GM19438 (cell line): Measurements from ENCODE around the gene CDH13.

Source experiments
- ATAC-seq: cut with Tn5 transposase; IDR thresholded peaks from one replicate; pipeline ENCODE4 v1.9.1; 2021; ENCODE audit warnings: low read depth; ENCODE audit not compliant: unreplicated experiment

The CDH13 gene

DNA sequence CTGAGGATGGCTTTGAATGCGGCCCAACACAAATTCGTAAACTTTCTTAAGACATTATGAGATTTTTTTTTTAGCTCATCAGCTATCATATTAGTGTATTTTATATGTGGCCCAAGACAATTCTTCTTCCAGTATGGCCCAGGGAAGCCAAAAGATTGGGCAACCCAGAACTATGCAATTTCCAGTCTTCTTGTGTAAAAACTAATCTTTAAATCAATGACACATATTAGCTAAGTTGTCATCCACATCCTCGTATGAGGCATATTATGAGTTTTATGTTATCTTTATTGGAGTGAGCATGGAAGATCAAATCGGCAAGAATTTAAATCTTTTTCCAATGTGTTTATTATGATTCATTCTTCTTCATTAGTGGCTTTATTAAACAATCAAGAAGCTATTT is 982.4 kb downstream of the CDH13 start:
- ATAC-seq = no peak

DNA sequence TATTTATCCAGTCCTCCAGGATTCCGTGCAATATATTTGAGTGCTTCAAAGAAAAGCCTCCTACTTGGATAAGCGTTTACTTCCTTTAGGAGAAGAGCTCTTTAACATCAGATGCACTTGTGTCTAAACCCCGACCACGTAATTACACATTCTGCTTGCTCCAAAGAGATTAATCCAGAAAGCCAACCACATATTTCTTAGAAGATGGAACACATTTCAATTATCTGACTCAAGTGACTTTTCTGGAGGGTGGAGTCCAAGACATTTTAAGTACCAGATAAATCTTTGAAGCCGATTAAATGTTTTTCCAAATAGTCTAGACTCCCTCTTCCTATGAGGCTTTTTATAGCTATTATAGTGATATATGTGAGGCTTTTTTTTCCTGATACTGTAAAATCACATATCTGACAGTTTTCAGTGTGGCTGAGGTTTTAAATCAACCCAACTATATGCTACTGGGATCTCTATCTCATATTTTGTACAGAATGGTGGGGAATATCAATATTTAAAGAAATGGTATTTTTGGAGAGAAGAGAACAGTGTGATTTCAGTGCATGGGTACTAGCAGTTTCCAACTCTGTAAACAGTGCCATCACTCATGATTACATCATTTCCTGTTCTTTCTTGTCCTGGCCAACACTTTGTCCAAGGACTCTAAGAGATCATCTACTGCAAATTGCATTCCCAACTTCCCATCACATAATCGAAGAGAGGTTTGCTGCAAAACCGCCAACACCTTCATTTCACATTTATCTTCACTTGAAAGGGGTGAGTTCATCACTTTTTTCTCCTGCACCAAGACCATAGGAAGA is 988.6 kb downstream of the CDH13 start:
- ATAC-seq = no peak

DNA sequence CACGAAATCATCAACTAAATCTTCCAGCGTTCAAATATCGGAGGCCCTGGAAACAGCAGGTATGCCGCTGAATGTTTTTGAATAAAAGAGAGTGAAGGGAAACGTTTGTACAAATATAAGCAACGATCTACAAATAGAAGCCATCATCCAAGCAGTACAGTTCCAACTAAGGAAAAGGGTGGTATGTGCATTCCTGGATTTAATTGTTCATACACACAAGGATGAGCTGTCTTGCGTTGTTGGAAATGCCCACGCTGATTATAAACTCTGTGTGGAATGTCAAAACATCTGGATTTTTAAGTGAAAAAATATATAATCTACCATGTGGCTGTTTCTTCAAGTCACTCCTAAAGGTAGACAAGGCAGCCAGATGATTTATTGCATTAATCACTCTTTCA is 989.2 kb downstream of the CDH13 start:
- ATAC-seq = no peak

DNA sequence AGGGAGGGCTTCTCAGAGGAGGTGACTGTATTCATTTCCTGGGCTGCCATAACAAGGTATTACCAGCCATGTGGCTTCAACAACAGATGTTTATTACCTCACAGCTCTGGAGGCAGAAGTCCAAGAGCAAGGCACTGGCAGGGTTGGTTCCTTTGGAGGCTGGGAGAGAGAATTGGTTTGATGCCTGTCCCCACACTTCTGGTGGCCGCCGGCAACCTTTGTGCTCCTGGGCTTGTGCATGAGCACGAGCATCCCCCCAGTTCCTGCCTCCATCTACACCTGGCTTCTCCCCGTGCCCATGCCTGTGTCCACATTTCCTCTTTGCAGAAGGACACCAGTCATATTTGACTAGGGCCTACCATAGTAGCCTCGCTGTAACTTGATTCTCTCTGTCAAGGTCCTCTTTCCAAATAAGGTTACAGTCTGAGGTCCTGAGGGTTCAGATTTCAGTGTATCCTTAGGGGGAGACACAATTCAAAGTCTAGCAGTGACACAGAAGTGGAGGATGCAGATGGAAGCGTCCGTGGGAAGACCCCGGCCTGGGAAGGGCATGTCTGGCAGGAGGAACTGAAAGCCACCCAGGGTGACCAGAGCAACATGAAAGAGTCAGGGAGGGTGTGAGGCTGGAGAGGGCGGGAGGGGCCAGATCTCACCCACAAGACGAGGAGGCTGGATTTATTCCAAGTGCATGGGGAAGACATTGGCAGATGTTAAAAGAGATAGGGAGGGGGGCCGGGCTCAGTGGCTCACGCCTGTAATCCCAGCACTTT is 992.8 kb downstream of the CDH13 start:
- no peak for ATAC-seq

DNA sequence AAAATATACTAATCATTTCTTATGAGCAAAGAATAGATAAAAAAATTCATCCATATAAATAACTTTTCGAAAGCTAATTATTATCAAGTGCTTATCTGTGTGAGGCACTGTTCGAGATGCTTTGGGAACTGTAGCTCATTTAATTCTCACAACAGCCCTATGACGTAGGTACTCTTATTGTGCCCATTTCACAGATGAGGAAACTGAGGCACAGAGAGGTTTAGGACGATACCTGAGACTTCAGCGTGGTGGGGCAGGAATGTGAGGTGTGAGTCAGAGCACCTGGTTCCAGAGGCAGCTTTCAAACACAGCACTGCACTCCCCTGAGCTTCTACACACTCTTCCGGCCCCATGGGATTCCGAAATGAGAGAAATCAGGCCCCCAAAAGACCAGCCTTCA is 995.2 kb downstream of the CDH13 start:
- no peak for ATAC-seq

DNA sequence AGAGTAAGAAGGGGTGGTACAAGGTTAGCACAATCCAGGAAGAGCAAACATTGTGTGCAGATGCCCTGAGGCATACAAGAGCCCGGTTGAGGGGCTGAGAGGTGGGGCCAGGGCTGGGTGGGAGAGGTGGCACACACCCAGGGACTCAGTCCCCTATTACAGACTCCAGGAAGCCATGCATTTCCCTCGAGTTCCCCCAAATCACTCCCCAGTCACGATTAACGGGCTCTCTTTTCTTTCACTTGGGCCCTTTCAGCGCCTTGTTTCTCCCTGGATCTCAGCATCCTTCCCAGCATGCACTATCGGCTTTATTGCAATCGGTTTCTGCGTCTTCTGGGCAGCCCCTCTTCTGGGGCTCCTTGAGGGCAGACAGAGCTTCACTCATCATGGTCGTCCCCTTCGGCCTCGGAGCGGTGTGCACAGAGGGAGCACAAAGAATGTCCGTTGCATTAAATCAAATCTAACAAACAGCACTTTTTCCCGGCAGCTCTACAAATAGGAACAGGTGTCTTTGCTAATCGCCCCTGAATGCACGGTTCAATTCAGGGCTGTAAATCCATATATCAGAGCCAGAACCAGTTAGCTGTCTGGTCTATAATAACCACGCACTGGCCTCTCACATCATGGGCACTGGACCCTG is 996.4 kb downstream of the CDH13 start:
- ATAC-seq = no peak

DNA sequence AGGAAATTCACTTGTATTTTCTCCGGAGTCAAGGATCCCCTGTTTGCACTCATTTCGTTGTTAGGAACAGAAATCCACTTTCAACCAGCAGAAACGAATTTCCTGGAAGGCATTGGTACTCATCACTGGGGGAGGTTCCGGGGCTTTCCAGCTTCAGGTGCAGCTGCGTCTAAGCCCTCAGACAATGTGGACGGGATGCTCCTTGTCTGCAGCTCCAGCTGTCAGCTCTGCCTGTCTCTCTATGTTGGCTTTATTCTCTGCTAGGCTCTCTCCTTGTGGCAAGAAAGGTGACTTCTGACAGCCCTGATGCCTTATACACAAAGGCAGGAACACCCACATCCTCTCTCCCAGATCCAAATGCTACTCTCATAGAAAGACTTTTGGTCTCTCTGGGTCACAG is 997.1 kb downstream of the CDH13 start:
- no peak for ATAC-seq

DNA sequence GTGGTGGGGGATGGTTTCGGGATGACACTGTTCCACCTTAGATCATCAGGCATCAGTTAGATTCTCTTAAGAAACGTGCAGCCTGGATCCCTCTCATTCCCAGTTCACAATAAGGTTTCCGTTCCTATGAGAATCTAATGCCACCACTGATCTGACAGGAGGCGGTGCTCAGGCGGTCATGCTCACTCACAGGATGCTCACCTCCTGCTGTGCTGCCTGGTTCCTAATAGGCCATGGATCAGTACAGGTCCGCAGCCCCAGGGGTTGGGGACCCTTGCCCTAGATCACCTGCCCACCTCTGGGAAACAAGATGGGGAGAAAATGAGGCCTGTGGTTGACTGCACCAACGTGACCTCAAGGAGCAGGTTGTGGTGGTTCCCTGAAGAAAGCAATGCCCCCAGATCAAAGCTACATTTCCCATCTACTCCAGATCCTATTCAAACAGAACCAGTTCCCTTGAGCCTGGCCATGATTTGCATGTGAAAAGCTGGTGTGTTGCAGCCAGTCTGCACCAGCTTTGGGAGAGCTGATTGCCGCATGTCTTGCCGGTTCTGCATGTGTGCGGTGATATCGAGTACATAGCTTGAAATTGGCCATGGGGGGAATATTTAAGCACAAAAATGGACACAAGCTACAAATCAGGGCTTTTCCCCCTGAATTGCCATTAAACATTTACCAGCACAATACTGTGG is 997.8 kb downstream of the CDH13 start:
- no peak for ATAC-seq

DNA sequence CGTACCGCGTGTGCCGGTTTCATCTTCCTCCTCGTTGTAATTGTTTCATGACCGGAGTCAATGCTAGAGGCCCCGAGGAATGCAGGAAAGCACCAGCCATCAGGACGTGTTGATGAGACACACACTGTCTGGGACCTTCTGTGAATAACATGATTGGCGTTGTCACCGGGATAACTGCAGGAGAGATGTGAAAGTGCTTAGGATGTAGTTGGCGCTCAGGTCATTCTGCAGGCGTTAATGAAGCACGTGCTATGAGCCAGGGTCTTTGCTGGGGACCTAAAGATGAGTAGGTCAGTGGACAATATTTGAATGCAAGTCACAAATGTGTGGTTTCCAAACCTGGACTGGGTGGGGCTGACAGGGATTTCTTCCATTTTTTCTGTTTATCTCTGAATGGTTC is 999.4 kb downstream of the CDH13 start:
- ATAC-seq = no peak

DNA sequence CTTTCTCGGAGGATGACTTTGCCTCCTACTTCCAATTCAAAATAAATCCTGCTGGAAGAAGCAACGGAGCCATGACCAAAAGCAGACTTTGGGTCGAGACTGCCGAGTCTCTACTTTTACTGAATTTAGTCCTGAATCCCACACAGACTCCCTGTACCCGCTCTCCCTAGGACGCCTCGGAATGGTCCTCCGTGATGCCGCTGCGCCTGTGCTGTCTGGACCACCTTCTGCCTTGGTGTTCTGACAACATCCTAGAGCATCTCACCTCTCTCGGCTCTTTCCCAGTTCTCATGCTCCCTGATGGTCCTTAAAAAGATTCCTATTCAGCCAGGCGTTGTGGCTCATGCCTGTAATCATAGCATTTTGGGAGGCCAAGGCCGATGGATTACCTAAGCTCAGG is 999.9 kb downstream of the CDH13 start:
- ATAC-seq = no peak

DNA sequence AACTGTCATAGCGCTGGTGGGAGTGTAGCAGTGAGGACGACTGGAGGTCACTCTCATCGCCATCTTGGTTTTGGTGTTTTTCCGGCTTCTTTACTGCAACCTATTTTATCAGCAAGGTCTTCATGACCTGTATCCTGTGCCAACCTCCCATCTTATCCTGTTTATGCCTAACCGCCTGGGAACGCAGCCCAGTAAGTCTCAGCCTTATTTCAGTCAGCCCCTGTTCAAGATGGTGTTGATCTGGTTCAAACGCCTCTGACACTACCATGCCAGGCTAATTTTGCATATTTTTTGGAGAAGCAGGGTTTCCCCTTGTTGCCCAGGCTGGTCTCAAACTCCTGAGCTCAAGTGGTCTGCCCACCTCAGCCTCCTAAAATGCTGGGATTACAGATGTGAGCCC is 1001.2 kb downstream of the CDH13 start:
- ATAC-seq = no peak

DNA sequence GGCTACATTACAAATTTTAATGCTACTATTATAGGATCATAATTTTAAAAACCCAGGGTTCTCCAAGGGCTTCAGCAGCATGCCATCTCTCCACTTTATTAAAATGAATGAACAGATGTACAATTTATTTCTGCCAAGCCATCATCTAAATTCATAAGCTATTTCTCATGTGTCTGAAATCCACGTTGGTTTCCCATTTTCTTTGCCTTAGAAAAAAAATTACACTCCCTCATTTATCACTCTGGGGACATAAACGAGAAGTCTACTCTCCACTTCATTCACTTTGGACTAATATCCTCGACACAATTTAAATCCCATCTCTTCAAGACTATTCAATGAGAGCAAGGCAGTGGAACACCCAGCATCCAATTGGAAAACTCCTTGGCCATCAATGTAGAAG is 1002.7 kb downstream of the CDH13 start:
- no peak for ATAC-seq

DNA sequence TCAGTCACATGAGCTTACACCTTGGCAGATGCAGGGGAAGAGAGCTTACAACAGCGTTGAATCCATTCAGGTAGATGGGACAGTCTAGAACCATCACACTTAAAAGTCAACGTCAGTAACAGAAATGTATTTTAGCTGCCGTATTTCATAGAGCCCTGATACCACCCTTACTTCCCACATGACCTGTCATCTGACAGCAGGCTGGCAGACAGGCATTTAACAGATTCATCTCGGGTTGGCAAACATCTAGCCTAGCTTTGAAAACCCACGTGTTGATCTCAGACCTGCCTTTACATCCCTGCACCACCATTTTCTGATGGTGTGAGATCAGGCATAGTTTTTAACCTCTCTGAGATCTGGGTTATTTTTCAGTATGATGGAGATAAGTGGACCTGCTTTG is 1003.1 kb downstream of the CDH13 start:
- no peak for ATAC-seq

DNA sequence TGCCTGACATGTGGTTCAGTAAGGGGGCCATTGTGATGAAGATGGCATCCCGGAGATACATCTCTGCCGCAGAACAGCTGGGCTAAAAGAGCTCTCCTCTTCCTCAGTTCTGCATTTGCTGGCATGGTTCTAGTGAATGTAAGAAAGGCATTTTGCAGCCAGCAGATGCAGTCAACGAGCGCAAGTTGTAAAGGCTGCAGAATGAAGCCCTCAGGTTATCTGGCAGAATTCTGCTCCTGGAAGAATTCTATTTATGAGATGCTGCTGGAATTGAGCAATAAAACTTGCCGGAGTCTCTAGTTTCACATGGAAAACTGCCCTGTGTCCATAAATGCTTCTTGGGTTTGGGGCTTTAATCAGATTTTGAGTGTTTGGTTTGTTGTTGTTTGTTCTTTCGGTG is 1004.2 kb downstream of the CDH13 start:
- no peak for ATAC-seq

DNA sequence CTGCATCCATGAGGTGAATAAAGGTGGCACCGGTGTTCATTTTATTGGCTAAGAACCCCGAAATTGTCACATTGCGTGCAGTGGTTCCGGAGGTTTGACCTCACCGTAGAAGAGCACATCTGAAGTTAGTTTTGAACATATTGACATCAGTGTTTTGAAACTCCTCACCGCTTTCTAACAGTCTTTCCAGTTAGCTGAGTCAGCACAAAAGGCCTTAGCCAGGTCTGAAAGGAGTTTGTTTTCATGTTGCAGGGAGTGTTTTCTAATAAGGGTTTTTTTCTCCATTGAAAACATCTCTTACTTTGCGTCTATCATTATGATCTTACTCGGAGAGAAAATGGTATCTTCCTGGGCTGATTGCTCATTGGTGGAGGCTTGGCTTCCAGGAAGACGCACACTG is 1006.5 kb downstream of the CDH13 start:
- ATAC-seq = no peak

DNA sequence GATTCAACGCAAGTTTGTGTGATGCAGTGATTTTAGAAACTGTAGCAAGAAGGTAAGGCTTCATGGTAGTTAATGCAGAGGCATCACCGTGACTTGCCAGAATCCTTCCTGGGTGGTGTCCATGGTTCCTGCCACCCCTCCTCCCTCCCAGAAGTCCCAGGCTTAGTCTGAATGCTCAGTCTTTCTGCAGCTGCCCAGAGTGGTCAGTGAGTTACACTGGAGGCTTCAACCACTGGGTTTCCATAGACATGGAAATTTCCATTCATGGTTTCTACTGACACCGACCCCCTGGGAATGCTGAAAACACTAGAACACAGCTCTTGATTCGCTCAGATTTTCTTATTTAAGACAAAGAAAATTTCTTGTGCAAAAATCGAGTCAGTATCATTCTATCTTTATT is 1021.6 kb downstream of the CDH13 start:
- no peak for ATAC-seq

DNA sequence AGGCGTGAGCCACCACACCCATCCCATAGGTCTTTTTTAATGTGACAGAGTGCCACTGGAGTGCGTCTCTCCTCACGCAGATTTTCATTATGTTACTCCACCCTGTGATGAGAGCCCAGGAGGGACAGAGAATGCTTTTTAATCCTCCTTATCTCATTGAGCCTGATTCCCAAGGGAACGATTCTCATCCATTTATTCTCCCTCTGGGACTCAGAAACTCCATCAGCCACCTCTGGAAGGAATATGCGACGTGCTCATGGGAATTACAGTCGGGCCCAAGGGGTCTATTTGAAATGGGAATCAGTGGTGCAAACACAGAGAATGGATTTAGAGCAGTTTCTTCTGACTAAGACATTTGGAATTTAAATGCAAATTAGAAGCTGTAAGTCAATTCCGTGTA is 1025.1 kb downstream of the CDH13 start:
- ATAC-seq = no peak

DNA sequence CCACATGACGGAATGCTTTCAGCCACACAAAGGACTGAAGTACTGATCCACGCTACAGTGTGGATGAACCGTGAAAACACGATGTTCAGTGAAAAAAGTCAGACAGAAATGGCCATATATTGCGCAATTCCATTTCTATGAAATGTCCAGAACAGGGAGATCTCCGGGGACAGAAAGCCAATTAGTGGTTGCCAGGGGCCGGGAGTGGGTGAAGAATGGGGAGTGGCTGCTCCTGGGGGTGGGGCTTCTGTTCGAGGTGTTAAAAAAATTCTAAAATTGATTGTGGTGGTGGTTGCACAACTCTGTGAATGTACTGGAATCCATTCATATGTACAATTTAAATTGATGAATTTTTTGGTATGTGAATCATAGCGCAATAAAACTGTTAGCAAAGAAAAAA is 1026.2 kb downstream of the CDH13 start:
- no peak for ATAC-seq

DNA sequence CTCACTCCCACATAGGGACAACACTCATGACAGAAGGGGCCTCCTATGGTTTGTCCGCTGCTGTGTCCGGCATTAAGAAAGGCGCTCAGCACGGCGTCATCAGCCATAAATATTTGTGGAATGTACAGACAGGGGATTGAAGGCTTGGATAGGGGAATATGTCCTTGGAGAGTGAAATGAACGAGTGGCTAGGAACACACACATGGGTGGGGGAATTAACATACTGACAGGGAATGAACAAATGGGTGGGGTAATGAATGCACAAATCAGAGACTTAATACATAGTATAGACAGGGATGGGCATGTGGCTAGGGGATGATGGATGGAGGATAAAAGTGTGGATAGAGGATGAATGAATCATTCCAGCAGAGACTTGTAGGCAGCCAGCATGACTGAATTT is 1027.0 kb downstream of the CDH13 start:
- no peak for ATAC-seq

DNA sequence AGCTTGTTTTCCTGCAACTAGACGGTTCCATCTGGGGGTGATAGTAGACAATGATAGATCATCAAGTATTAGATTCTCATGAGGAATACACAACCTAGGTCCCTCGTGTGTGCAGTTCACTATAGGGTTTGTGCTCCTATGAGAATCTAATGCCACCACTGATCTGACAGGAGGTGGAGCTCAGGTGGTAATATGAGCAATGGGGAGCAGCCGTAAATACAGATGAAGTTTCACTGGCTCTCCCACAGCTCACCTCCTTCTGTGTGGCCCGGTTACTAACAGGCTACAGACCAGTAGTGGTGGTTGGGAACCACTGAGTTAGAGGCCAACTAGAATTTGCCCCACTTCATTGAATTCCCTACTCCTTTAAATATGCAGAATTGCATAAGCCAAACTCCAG is 1033.5 kb downstream of the CDH13 start:
- no peak for ATAC-seq

DNA sequence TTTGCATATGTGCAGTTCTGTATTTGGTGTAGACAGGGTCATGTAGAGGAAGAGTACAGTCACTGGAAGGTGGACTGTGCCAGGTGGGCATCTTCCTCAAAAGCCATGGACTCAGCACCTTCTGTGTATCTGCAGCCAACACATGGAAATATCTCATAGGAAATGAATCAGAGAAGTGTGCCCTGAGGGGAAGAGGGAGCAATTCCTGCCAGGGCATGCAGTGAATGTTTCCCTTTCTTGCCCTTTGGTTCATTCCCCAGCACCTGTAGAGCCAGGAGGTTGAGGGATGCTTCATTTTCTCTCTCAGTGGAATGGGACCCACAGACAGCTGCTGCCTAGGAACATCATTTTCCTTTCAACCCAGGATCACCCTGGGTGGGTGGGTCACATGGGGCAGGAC is 1034.9 kb downstream of the CDH13 start:
- ATAC-seq = no peak
